Fibroblast of skin of abdomen (primary cell): Measurements from ENCODE around the gene STK32B.

Experiments
- DNase-seq: peaks from one replicate; pipeline ENCODE4 v3.0.0-alpha.2; 2013

STK32B gene

GRCh38 chr4:5544762-5545161, 493.5 kb downstream of the STK32B start:
- no peak for DNase-seq

GRCh38 chr4:5545271-5545670, 494.0 kb downstream of the STK32B start:
- DNase-seq = no peak

DNA sequence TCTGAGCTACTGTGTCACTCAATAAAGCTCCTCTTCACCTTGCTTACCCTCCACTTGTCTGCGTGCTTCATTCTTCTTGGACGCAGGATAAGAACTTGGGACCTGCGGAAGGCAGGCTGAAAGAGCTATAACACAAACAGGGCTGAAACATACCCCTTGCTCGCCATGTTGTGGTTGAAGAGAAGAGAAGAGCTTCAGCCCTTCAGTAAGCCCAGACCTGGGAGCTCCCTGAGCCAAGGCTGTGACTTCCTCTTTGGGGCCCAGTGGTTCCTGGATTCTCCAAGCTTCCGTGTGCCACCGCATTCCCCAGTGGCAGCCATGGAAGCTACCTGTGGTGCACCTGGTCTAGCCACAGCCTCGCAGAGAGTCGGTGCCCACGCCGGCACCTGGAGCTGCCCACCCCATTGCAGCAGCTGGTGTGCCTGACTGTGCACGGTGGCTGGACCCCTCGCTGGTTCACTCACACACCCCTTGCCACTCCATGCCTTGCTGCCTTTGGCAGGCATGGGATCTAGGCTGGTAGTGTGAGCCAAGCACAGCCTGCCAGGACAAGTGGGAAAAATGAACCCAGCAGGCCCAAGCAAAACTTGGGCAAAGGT, 496.5 kb downstream of the STK32B start:
- DNase-seq = no peak
